Measurements from ENCODE around the gene CYP4X1. TPM values are rescaled to one million over a fixed set of nuclear protein-coding genes. Genes with fewer than 3 reads are reported as not detected.
"Not testable (repeated sequence)": the region's sequence is repeated elsewhere in the genome, so short reads cannot be mapped to it uniquely, and the experiment has no call there.

Gene CYP4X1
- total RNA-seq, 2 donors from 2014 or later = not detected

GRCh38 chr1:47024141-47024801 is 802 bp downstream of the CYP4X1 start:
- peaks cover 55% of the 10 kb centered on the region for H3K27me3 Mint-ChIP-seq
- no peak for DNase-seq
- no peak overlapping the region for H3K4me3 Mint-ChIP-seq
- H3K9me3 ChIP-seq (ENCODE audit: control insufficient read depth, low read length, poor library complexity, severe bottlenecking) = no peaks in the 10 kb centered on the region
- H3K27ac Mint-ChIP-seq = no peak overlapping the region
- H3K4me1 Mint-ChIP-seq = no peaks in the 10 kb centered on the region
- no peak for ATAC-seq
- peaks cover 3% of the 10 kb centered on the region for H3K36me3 Mint-ChIP-seq (ENCODE audit: low read depth)

GRCh38 chr1:47030170-47030805 is 6.8 kb downstream of the CYP4X1 start:
- no peak for ATAC-seq
- peaks cover 2% of the 10 kb centered on the region for H3K4me1 Mint-ChIP-seq
- H3K9me3 ChIP-seq (ENCODE audit: control insufficient read depth, low read length, poor library complexity, severe bottlenecking) = no peaks in the 10 kb centered on the region
- no peak overlapping the region for H3K27ac Mint-ChIP-seq
- H3K4me3 Mint-ChIP-seq = no peak overlapping the region
- peaks cover 3% of the 10 kb centered on the region for H3K36me3 Mint-ChIP-seq (ENCODE audit: low read depth)
- no peak for DNase-seq
- peaks cover 48% of the 10 kb centered on the region for H3K27me3 Mint-ChIP-seq

GRCh38 chr1:47031059-47031458 is 7.6 kb downstream of the CYP4X1 start:
- H3K4me3 Mint-ChIP-seq = no peak overlapping the region
- ATAC-seq (no peak), DNase-seq (no peak)
- H3K9me3 ChIP-seq (ENCODE audit: control insufficient read depth, low read length, poor library complexity, severe bottlenecking) = no peaks in the 10 kb centered on the region
- peaks cover 48% of the 10 kb centered on the region for H3K27me3 Mint-ChIP-seq
- H3K27ac Mint-ChIP-seq = no peak overlapping the region
- peaks cover 2% of the 10 kb centered on the region for H3K4me1 Mint-ChIP-seq
- H3K36me3 Mint-ChIP-seq (ENCODE audit: low read depth) = no peaks in the 10 kb centered on the region

- H3K4me1 Mint-ChIP-seq = peaks cover 2% of the 10 kb centered on the region
- H3K9me3 ChIP-seq (ENCODE audit: control insufficient read depth, low read length, poor library complexity, severe bottlenecking) = no peaks in the 10 kb centered on the region
- ATAC-seq (no peak), DNase-seq (no peak)
- H3K27ac Mint-ChIP-seq = no peak overlapping the region
- no peak overlapping the region for H3K4me3 Mint-ChIP-seq
- no peaks in the 10 kb centered on the region for H3K36me3 Mint-ChIP-seq (ENCODE audit: low read depth)
- peaks cover 47% of the 10 kb centered on the region for H3K27me3 Mint-ChIP-seq
These were observed 8.1 kb downstream of the CYP4X1 start for GRCh38 chr1:47031585-47031984.

- Mint-ChIP-seq H3K27me3 (peaks cover 52% of the 10 kb centered on the region), H3K4me1 (no peaks in the 10 kb centered on the region), H3K36me3 (ENCODE audit: low read depth) (no peaks in the 10 kb centered on the region), H3K27ac (no peak overlapping the region), H3K4me3 (no peak overlapping the region)
- DNase-seq (no peak), ATAC-seq (no peak)
- H3K9me3 ChIP-seq (ENCODE audit: control insufficient read depth, low read length, poor library complexity, severe bottlenecking) = no peaks in the 10 kb centered on the region
These were observed 13.3 kb downstream of the CYP4X1 start for GRCh38 chr1:47036764-47037163.

GRCh38 chr1:47059376-47059775 is 35.9 kb downstream of the CYP4X1 start:
- no peaks in the 10 kb centered on the region for H3K9me3 ChIP-seq (ENCODE audit: control insufficient read depth, low read length, poor library complexity, severe bottlenecking)
- DNase-seq (no peak), ATAC-seq (no peak)
- no peak overlapping the region for H3K4me3 Mint-ChIP-seq
- H3K27ac Mint-ChIP-seq = no peak overlapping the region
- H3K4me1 Mint-ChIP-seq = peaks cover 4% of the 10 kb centered on the region
- H3K27me3 Mint-ChIP-seq = peaks cover 19% of the 10 kb centered on the region
- peaks cover 2% of the 10 kb centered on the region for H3K36me3 Mint-ChIP-seq (ENCODE audit: low read depth)

GRCh38 chr1:47067097-47067594 is 43.7 kb downstream of the CYP4X1 start, which contains the start of gene CYP4Z1:
TSS of gene CYP4Z1 (plus strand) at chr1:47067231. CDS start at chr1:47067491, 260 bp downstream.
- Mint-ChIP-seq H3K4me3 (no peak within 1 kb of the TSS), H3K36me3 (ENCODE audit: low read depth) (no peaks in the 10 kb centered on the region), H3K27me3 (peaks cover 39% of the 10 kb centered on the region), H3K4me1 (peaks cover 2% of the 10 kb centered on the region), H3K27ac (no peak within 1 kb of the TSS)
- no peaks in the 10 kb centered on the region for H3K9me3 ChIP-seq (ENCODE audit: control insufficient read depth, low read length, poor library complexity, severe bottlenecking)
- ATAC-seq = no peak
- DNase-seq = no peak

GRCh38 chr1:47069080-47069479 is 45.6 kb downstream of the CYP4X1 start:
- H3K27me3 Mint-ChIP-seq = peaks cover 31% of the 10 kb centered on the region
- DNase-seq, ATAC-seq: not testable (repeated sequence)

GRCh38 chr1:47069509-47069908 is 46.0 kb downstream of the CYP4X1 start:
- not testable (repeated sequence) for DNase-seq; H3K9me3 ChIP-seq (ENCODE audit: control insufficient read depth, low read length, poor library complexity, severe bottlenecking); H3K36me3 Mint-ChIP-seq (ENCODE audit: low read depth); H3K27ac Mint-ChIP-seq; H3K4me3 Mint-ChIP-seq; ATAC-seq; H3K4me1 Mint-ChIP-seq
- peaks cover 31% of the 10 kb centered on the region for H3K27me3 Mint-ChIP-seq

More at GRCh38 chr1:47069080-47069479, 45.6 kb downstream of the CYP4X1 start:
- H3K36me3 Mint-ChIP-seq (ENCODE audit: low read depth); H3K4me3 Mint-ChIP-seq; H3K4me1 Mint-ChIP-seq; H3K9me3 ChIP-seq (ENCODE audit: control insufficient read depth, low read length, poor library complexity, severe bottlenecking); H3K27ac Mint-ChIP-seq: not testable (repeated sequence)

- not testable (repeated sequence) for DNase-seq; H3K4me1 Mint-ChIP-seq; H3K27ac Mint-ChIP-seq; H3K9me3 ChIP-seq (ENCODE audit: control insufficient read depth, low read length, poor library complexity, severe bottlenecking); H3K36me3 Mint-ChIP-seq (ENCODE audit: low read depth); H3K27me3 Mint-ChIP-seq; ATAC-seq; H3K4me3 Mint-ChIP-seq
These were observed 65.9 kb downstream of the CYP4X1 start for GRCh38 chr1:47089356-47089755.

- not testable (repeated sequence) for H3K27me3 Mint-ChIP-seq; H3K4me1 Mint-ChIP-seq; DNase-seq; ATAC-seq; H3K27ac Mint-ChIP-seq; H3K4me3 Mint-ChIP-seq; H3K36me3 Mint-ChIP-seq (ENCODE audit: low read depth); H3K9me3 ChIP-seq (ENCODE audit: control insufficient read depth, low read length, poor library complexity, severe bottlenecking)
These were observed 68.0 kb downstream of the CYP4X1 start for GRCh38 chr1:47091476-47091875.

All from T-helper 17 cell (primary cell).